Measurements from ENCODE around the gene PROSER3.
"Not testable (repeated sequence)": the region's sequence is repeated elsewhere in the genome, so short reads cannot be mapped to it uniquely, and the experiment has no call there.

DNA sequence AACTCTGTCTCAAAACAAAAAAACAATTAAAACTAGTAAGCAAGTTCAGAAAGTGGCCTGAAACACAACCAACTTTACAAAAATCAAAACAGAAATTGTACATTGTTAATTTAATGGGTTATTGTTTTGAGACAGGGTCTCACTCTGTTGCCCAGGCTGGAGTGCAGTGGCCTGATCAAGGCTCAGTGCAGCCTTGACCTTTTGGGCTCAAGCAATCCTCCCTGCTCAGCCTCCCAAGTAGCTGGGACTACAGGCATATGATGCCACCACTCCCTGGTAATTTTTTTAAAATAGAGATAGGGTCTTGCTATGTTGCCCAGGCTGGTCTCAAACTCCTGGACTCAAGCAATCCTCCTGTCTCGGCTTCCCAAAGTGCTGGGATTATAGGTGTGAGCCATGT is 37.6 kb downstream of the PROSER3 start:
- TF ChIP-seq, protein P1, sequence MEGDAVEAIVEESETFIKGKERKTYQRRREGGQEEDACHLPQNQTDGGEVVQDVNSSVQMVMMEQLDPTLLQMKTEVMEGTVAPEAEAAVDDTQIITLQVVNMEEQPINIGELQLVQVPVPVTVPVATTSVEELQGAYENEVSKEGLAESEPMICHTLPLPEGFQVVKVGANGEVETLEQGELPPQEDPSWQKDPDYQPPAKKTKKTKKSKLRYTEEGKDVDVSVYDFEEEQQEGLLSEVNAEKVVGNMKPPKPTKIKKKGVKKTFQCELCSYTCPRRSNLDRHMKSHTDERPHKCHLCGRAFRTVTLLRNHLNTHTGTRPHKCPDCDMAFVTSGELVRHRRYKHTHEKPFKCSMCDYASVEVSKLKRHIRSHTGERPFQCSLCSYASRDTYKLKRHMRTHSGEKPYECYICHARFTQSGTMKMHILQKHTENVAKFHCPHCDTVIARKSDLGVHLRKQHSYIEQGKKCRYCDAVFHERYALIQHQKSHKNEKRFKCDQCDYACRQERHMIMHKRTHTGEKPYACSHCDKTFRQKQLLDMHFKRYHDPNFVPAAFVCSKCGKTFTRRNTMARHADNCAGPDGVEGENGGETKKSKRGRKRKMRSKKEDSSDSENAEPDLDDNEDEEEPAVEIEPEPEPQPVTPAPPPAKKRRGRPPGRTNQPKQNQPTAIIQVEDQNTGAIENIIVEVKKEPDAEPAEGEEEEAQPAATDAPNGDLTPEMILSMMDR (IDR thresholded peaks at IDR 0.05), result not testable (repeated sequence)
- not testable (repeated sequence) for TF ChIP-seq ZFX (IDR thresholded peaks at IDR 0.05; ENCODE audit: borderline replicate concordance)
